ENCODE data around the gene SUMO2. TPM values are rescaled to one million over a fixed set of nuclear protein-coding genes. Genes with fewer than 3 reads are reported as not detected.

SUMO2 gene
- total RNA-seq, 1 donor from 2014 or later = 633 TPM

DNA sequence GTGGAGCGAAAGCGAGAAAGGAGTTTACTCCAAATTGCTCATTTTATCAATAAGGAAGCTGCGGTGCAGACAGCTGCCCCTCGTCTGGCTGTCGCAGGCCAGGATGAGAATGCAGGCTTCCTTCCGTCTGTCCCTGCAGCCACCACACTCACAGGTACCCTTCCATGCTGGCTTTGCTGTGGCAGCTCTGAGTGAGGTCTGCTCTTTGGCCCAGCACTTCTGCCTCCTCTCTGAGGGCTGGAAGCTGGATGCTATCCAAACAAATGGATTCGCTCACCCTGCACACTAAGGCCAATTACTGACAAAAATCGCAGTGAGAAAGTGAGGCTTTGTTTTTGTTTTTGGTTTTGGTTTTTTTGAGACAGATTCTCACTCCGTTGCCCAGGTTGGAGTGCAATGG lies 66.0 kb downstream of the SUMO2 start:
- Mint-ChIP-seq H3K4me1 (ENCODE audit: low read depth) (peaks cover 9% of the 10 kb centered on the region), H3K4me3 (ENCODE audit: low read depth) (no peak overlapping the region), H3K27ac (no peak overlapping the region), H3K9me3 (ENCODE audit: low read depth) (no peaks in the 10 kb centered on the region), H3K27me3 (no peaks in the 10 kb centered on the region), H3K36me3 (ENCODE audit: insufficient read depth) (peaks cover 21% of the 10 kb centered on the region)
- TF ChIP-seq, protein P1, sequence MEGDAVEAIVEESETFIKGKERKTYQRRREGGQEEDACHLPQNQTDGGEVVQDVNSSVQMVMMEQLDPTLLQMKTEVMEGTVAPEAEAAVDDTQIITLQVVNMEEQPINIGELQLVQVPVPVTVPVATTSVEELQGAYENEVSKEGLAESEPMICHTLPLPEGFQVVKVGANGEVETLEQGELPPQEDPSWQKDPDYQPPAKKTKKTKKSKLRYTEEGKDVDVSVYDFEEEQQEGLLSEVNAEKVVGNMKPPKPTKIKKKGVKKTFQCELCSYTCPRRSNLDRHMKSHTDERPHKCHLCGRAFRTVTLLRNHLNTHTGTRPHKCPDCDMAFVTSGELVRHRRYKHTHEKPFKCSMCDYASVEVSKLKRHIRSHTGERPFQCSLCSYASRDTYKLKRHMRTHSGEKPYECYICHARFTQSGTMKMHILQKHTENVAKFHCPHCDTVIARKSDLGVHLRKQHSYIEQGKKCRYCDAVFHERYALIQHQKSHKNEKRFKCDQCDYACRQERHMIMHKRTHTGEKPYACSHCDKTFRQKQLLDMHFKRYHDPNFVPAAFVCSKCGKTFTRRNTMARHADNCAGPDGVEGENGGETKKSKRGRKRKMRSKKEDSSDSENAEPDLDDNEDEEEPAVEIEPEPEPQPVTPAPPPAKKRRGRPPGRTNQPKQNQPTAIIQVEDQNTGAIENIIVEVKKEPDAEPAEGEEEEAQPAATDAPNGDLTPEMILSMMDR (IDR thresholded peaks at IDR 0.05; ENCODE audit: unreplicated experiment) = no peak
- DNase-seq (ENCODE audit: low spot score, unreplicated experiment) = no peak

Other genes with a start within 250 kb of the SUMO2 start
- gene OTOP3, start 247.1 kb downstream of the SUMO2 start, total RNA-seq = 0.57 and 0.67 TPM in 2 replicates
- 94.2 and 101 TPM in 2 replicates for gene HID1, start 210.2 kb downstream of the SUMO2 start, total RNA-seq
- gene CDR2L, start 195.3 kb downstream of the SUMO2 start, total RNA-seq = 17.2 and 17.8 TPM in 2 replicates
- gene MRPL58, start 170.3 kb downstream of the SUMO2 start, total RNA-seq = 26.5 and 26.8 TPM in 2 replicates
- 160 and 163 TPM in 2 replicates for gene ATP5PD, start 136.0 kb downstream of the SUMO2 start, total RNA-seq
- gene KCTD2, start 135.7 kb downstream of the SUMO2 start, total RNA-seq = 24.9 and 27.1 TPM in 2 replicates
- 16.0 and 16.9 TPM in 2 replicates for gene SLC16A5, start 95.0 kb downstream of the SUMO2 start, total RNA-seq
- 16.7 and 16.9 TPM in 2 replicates for gene ARMC7, start 73.0 kb downstream of the SUMO2 start, total RNA-seq
- gene NT5C, start 51.2 kb downstream of the SUMO2 start, total RNA-seq = 53.3 and 58.8 TPM in 2 replicates
- 202 TPM in 2 replicates for gene JPT1, start 28.4 kb downstream of the SUMO2 start, total RNA-seq
- 83.8 and 86.9 TPM in 2 replicates for gene NUP85, start 22.7 kb upstream of the SUMO2 start, total RNA-seq
- 66.8 and 68.1 TPM in 2 replicates for gene GGA3, start 78.6 kb upstream of the SUMO2 start, total RNA-seq
- gene MRPS7, start 78.9 kb upstream of the SUMO2 start, total RNA-seq = 55.2 and 59.2 TPM in 2 replicates
- gene MIF4GD, start 88.3 kb upstream of the SUMO2 start, total RNA-seq = 14.8 and 16.3 TPM in 2 replicates
- 14.1 and 18.4 TPM in 2 replicates for gene SLC25A19, start 106.5 kb upstream of the SUMO2 start, total RNA-seq
- 84.8 and 87.5 TPM in 2 replicates for gene GRB2, start 222.7 kb upstream of the SUMO2 start, total RNA-seq